Activated CD8-positive, alpha-beta T cell treated with anti-CD3 and anti-CD28 coated beads for 36 hours (primary cell): ENCODE measurements around the gene MNX1. TPM values are rescaled to one million over a fixed set of nuclear protein-coding genes. Genes with fewer than 3 reads are reported as not detected.

Experiments used
- ATAC-seq: fragments of 200-7000 bp; cut with Tn5 transposase; one replicate; pipeline ENCODE4 v1.10.0; 2021; ENCODE audit warnings: mild to moderate bottlenecking, moderate library complexity
- CTCF ChIA-PET: fragments of 350-600 bp; sonication (Branson Sonifier 250); formaldehyde crosslinking; loops from one replicate; lab custom pipeline; 2021; ENCODE audit warnings: antibody characterized with exemption; lab: Charles Lee
- POLR2A ChIA-PET: fragments of 350-600 bp; sonication (Branson Sonifier 250); formaldehyde crosslinking; loops from one replicate; lab custom pipeline; 2021; ENCODE audit warnings: antibody characterized with exemption; lab: Charles Lee
- DNase-seq: peaks from one replicate; pipeline ENCODE4 v3.0.0-alpha.2; 2020
- H3K27ac Mint-ChIP-seq: one replicate; pipeline ENCODE4 v1.8.0; 2021; ENCODE audit warnings: mild to moderate bottlenecking, mixed read lengths
- H3K27me3 Mint-ChIP-seq: one replicate; pipeline ENCODE4 v1.8.0; 2021; ENCODE audit warnings: mixed read lengths
- H3K36me3 Mint-ChIP-seq: one replicate; pipeline ENCODE4 v1.8.0; 2021; ENCODE audit warnings: low read depth, mixed read lengths
- H3K4me1 Mint-ChIP-seq: one replicate; pipeline ENCODE4 v1.8.0; 2021; ENCODE audit warnings: low read depth, mixed read lengths
- H3K4me3 Mint-ChIP-seq: one replicate; pipeline ENCODE4 v1.8.0; 2021; ENCODE audit warnings: mild to moderate bottlenecking, moderate library complexity, mixed read lengths
- H3K9me3 Mint-ChIP-seq: one replicate; pipeline ENCODE4 v1.8.0; 2021; ENCODE audit warnings: mixed read lengths
- CTCF ChIP-seq: fragments of 200-600 bp; IDR thresholded peaks from one replicate; pipeline ENCODE4 v1.8.0; 2022; ENCODE audit warnings: antibody characterized with exemption, mild to moderate bottlenecking
- intact Hi-C: fragments of 100-400 bp; cut with micrococcal nuclease; formaldehyde crosslinking; loops from one replicate; pipeline ENCODE4 v1.10.0; 2022
- total RNA-seq, 2 experiments: library from RNA; stranded (reverse); gene quantifications; one replicate each; pipeline ENCODE4 v1.2.3, GENCODE V29; 2021

MNX1 gene
- total RNA-seq, 2 experiments from 2014 or later, result not detected

- H3K4me1 Mint-ChIP-seq, result peaks cover 7% of the 10 kb centered on the region
- no peak overlapping the region for H3K4me3 Mint-ChIP-seq
- H3K9me3 Mint-ChIP-seq, result no peaks in the 10 kb centered on the region
- H3K27me3 Mint-ChIP-seq, result peaks cover 74% of the 10 kb centered on the region
- intact Hi-C loops, result no loop called here
- ChIA-PET CTCF (no interaction called here), POLR2A (interaction anchor here (1.0 kb wide), 1 partner anchor 15 kb away, joined by 3 read pairs; no protein-coding TSS in a partner anchor)
- no peak for TF ChIP-seq CTCF
- no peaks in the 10 kb centered on the region for H3K36me3 Mint-ChIP-seq
- H3K27ac Mint-ChIP-seq, result no peak overlapping the region
- no peak for DNase-seq
- ATAC-seq, result no peak
Observed at GRCh38 chr7:157022681-157023588, 12.5 kb upstream of the MNX1 start.

GRCh38 chr7:157021871-157022680 lies 11.6 kb upstream of the MNX1 start:
- H3K4me3 Mint-ChIP-seq, result no peak overlapping the region
- H3K9me3 Mint-ChIP-seq, result no peaks in the 10 kb centered on the region
- H3K4me1 Mint-ChIP-seq, result peaks cover 12% of the 10 kb centered on the region
- TF ChIP-seq CTCF, result no peak
- no peaks in the 10 kb centered on the region for H3K36me3 Mint-ChIP-seq
- peaks cover 76% of the 10 kb centered on the region for H3K27me3 Mint-ChIP-seq
- ATAC-seq (no peak), DNase-seq (no peak)
- ChIA-PET CTCF (no interaction called here), POLR2A (interaction anchor here (1.0 kb wide), 1 partner anchor 16 kb away, joined by 3 read pairs; no protein-coding TSS in a partner anchor)
- intact Hi-C loops, result no loop called here
- H3K27ac Mint-ChIP-seq, result no peak overlapping the region

- Mint-ChIP-seq H3K27ac (no peak overlapping the region), H3K4me3 (no peak overlapping the region), H3K4me1 (peaks cover 20% of the 10 kb centered on the region), H3K9me3 (no peaks in the 10 kb centered on the region), H3K36me3 (no peaks in the 10 kb centered on the region), H3K27me3 (peaks cover 76% of the 10 kb centered on the region)
- intact Hi-C loops, result no loop called here
- no peak for ATAC-seq
- no peak for DNase-seq
- ChIA-PET CTCF (no interaction called here), POLR2A (no interaction called here)
- no peak for TF ChIP-seq CTCF
Observed at GRCh38 chr7:157021071-157021870, 10.8 kb upstream of the MNX1 start.

- Mint-ChIP-seq H3K9me3 (no peaks in the 10 kb centered on the region), H3K36me3 (no peaks in the 10 kb centered on the region), H3K27ac (no peak overlapping the region), H3K4me3 (no peak overlapping the region), H3K4me1 (peaks cover 24% of the 10 kb centered on the region), H3K27me3 (peaks cover 75% of the 10 kb centered on the region)
- CTCF ChIA-PET, result no interaction called here
- TF ChIP-seq CTCF, result no peak
- POLR2A ChIA-PET, result interaction anchor here (0.6 to 0.7 kb wide), 2 partner anchors 10 to 17 kb away, joined by 3 to 5 read pairs; partner anchors contain the start of gene MNX1
- ATAC-seq (no peak), DNase-seq (no peak)
- intact Hi-C loops, result no loop called here
Observed at GRCh38 chr7:157020514-157021070, 10.1 kb upstream of the MNX1 start.
